ENCODE measurements around the gene WDR45B. TPM values are rescaled to one million over a fixed set of nuclear protein-coding genes. Genes with fewer than 3 reads are reported as not detected.

WDR45B gene
- total RNA-seq, 2 experiments from 2014 or later = 61.7 to 81.9 TPM

GRCh38 chr17:82623707-82624106, 24.5 kb downstream of the WDR45B start:
- TF ChIP-seq EZH2phosphoT487 (IDR thresholded peaks at IDR 0.05; ENCODE audit: borderline replicate concordance, low read depth, low read length) = no peak
- no peak for TF ChIP-seq CTCF (conservative IDR thresholded peaks at IDR 0.05; ENCODE audit: low read length)
- CTCF ChIA-PET (ENCODE audit: unreplicated experiment) = no interaction called here

GRCh38 chr17:82619641-82620040, 28.6 kb downstream of the WDR45B start:
- H3K4me3 ChIP-seq (ENCODE audit: low read depth, low read length, poor library complexity, severe bottlenecking) = no peak overlapping the region
- H3K9me2 ChIP-seq (ENCODE audit: insufficient read depth, low read length) = no peaks in the 10 kb centered on the region
- DNase-seq (ENCODE audit: low spot score) = no peak
- POLR2A ChIA-PET = interaction anchor here (0.7 kb wide), 1 partner anchor 10 kb away, joined by 3 read pairs; no protein-coding TSS in a partner anchor
- H3K4me1 ChIP-seq (ENCODE audit: insufficient read depth, low read length, poor library complexity, severe bottlenecking) = no peaks in the 10 kb centered on the region
- no peak overlapping the region for H2AFZ ChIP-seq (ENCODE audit: low read length)
- CTCF ChIA-PET (ENCODE audit: unreplicated experiment) = no interaction called here
- peaks cover 93% of the 10 kb centered on the region for H3K36me3 ChIP-seq (ENCODE audit: insufficient read depth, low read length)
- no peak overlapping the region for H3K27ac ChIP-seq (ENCODE audit: low read depth, low read length, poor library complexity, severe bottlenecking)
- no peak overlapping the region for H3K4me2 ChIP-seq (ENCODE audit: low read length)
- no peaks in the 10 kb centered on the region for H3K9me3 ChIP-seq (ENCODE audit: low read length)
- H3K79me2 ChIP-seq (ENCODE audit: insufficient read depth, low read depth, low read length) = no peaks in the 10 kb centered on the region
- no TSS peak for BruUV-seq (replicated peaks)
- no peaks in the 10 kb centered on the region for H4K20me1 ChIP-seq (ENCODE audit: insufficient read depth, low read length)
- no peak for TF ChIP-seq EZH2phosphoT487 (IDR thresholded peaks at IDR 0.05; ENCODE audit: borderline replicate concordance, low read depth, low read length)
- TF ChIP-seq CTCF (conservative IDR thresholded peaks at IDR 0.05; ENCODE audit: low read length) = no peak
- intact Hi-C loops (cut with micrococcal nuclease; ENCODE audit: unreplicated experiment) = no loop called here

More at GRCh38 chr17:82623707-82624106, 24.5 kb downstream of the WDR45B start:
- H3K4me3 ChIP-seq (ENCODE audit: low read depth, low read length, poor library complexity, severe bottlenecking) = no peak overlapping the region
- H2AFZ ChIP-seq (ENCODE audit: low read length) = no peak overlapping the region
- H4K20me1 ChIP-seq (ENCODE audit: insufficient read depth, low read length) = no peaks in the 10 kb centered on the region
- H3K4me2 ChIP-seq (ENCODE audit: low read length) = no peak overlapping the region
- no peaks in the 10 kb centered on the region for H3K9me3 ChIP-seq (ENCODE audit: low read length)
- no peak for DNase-seq (ENCODE audit: low spot score)
- POLR2A ChIA-PET = interaction anchor here (0.7 kb wide), 1 partner anchor 509 kb away, joined by 5 read pairs; no protein-coding TSS in a partner anchor
- H3K27ac ChIP-seq (ENCODE audit: low read depth, low read length, poor library complexity, severe bottlenecking) = no peak overlapping the region
- no peaks in the 10 kb centered on the region for H3K4me1 ChIP-seq (ENCODE audit: insufficient read depth, low read length, poor library complexity, severe bottlenecking)
- peaks cover 92% of the 10 kb centered on the region for H3K36me3 ChIP-seq (ENCODE audit: insufficient read depth, low read length)
- BruUV-seq (replicated peaks) = no TSS peak
- intact Hi-C loops (cut with micrococcal nuclease; ENCODE audit: unreplicated experiment) = no loop called here
- no peaks in the 10 kb centered on the region for H3K79me2 ChIP-seq (ENCODE audit: insufficient read depth, low read depth, low read length)
- H3K9me2 ChIP-seq (ENCODE audit: insufficient read depth, low read length) = no peaks in the 10 kb centered on the region

- no peak overlapping the region for H3K4me2 ChIP-seq (ENCODE audit: low read length)
- H3K79me2 ChIP-seq (ENCODE audit: insufficient read depth, low read depth, low read length) = no peaks in the 10 kb centered on the region
- DNase-seq (ENCODE audit: low spot score) = no peak
- H3K27ac ChIP-seq (ENCODE audit: low read depth, low read length, poor library complexity, severe bottlenecking) = no peak overlapping the region
- BruUV-seq (replicated peaks) = no TSS peak
- H3K9me3 ChIP-seq (ENCODE audit: low read length) = no peaks in the 10 kb centered on the region
- H3K9me2 ChIP-seq (ENCODE audit: insufficient read depth, low read length) = no peaks in the 10 kb centered on the region
- no peak overlapping the region for H3K4me3 ChIP-seq (ENCODE audit: low read depth, low read length, poor library complexity, severe bottlenecking)
- H3K4me1 ChIP-seq (ENCODE audit: insufficient read depth, low read length, poor library complexity, severe bottlenecking) = no peaks in the 10 kb centered on the region
- no peak overlapping the region for H2AFZ ChIP-seq (ENCODE audit: low read length)
- CTCF ChIA-PET (ENCODE audit: unreplicated experiment) = no interaction called here
- TF ChIP-seq CTCF (conservative IDR thresholded peaks at IDR 0.05; ENCODE audit: low read length) (no peak), EZH2phosphoT487 (IDR thresholded peaks at IDR 0.05; ENCODE audit: borderline replicate concordance, low read depth, low read length) (no peak)
- POLR2A ChIA-PET = interaction anchor here (0.7 kb wide), 1 partner anchor 9 kb away, joined by 3 read pairs; no protein-coding TSS in a partner anchor
- no peaks in the 10 kb centered on the region for H4K20me1 ChIP-seq (ENCODE audit: insufficient read depth, low read length)
- H3K36me3 ChIP-seq (ENCODE audit: insufficient read depth, low read length) = peaks cover 93% of the 10 kb centered on the region
- intact Hi-C loops (cut with micrococcal nuclease; ENCODE audit: unreplicated experiment) = no loop called here
Observed at GRCh38 chr17:82619211-82619610, 29.0 kb downstream of the WDR45B start.
